GM10266 (cell line): ENCODE results near the gene NFASC.

Source experiments
- DNase-seq: peaks from one replicate; pipeline ENCODE4 v3.0.0; 2012; ENCODE audit errors: extremely low spot score
- TF ChIP-seq, protein P1 (sequence below): IDR thresholded peaks from 2 replicates; pipeline ENCODE4 v1.5.1; 2012; ENCODE audit warnings: mild to moderate bottlenecking, low read depth; ENCODE audit not compliant: control insufficient read depth, insufficient read depth; ENCODE audit errors: missing control alignments

NFASC gene

GRCh38 chr1:204841798-204842197 lies 28.9 kb upstream of the NFASC start:
- TF ChIP-seq, protein P1, sequence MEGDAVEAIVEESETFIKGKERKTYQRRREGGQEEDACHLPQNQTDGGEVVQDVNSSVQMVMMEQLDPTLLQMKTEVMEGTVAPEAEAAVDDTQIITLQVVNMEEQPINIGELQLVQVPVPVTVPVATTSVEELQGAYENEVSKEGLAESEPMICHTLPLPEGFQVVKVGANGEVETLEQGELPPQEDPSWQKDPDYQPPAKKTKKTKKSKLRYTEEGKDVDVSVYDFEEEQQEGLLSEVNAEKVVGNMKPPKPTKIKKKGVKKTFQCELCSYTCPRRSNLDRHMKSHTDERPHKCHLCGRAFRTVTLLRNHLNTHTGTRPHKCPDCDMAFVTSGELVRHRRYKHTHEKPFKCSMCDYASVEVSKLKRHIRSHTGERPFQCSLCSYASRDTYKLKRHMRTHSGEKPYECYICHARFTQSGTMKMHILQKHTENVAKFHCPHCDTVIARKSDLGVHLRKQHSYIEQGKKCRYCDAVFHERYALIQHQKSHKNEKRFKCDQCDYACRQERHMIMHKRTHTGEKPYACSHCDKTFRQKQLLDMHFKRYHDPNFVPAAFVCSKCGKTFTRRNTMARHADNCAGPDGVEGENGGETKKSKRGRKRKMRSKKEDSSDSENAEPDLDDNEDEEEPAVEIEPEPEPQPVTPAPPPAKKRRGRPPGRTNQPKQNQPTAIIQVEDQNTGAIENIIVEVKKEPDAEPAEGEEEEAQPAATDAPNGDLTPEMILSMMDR: no peak

DNA sequence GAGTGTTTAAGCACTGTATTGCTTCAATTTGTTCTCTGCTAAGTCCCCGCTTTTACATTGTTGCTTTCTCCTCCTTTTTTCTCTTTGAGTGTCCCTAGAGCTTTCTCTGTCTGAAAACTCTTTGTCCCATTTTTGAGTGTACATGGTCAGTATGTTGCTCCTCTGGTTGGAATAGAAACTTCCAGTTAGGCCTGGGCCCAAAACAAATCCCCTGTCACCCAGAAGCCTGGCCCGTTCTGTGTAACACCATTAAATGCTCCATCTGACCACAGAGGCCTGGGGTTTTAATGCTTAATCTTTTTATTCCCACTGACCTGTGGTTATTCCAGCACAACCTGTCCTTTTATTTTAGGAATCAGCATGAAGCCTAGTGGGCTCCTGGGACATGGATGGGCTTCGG lies 28.3 kb upstream of the NFASC start:
- DNase-seq: no peak
- TF ChIP-seq, protein P1: no peak

More at GRCh38 chr1:204841798-204842197, 28.9 kb upstream of the NFASC start:
- DNase-seq: no peak

GRCh38 chr1:204842892-204843291 lies 27.8 kb upstream of the NFASC start:
- TF ChIP-seq, protein P1: no peak
- no peak for DNase-seq

- TF ChIP-seq, protein P1: no peak
- no peak for DNase-seq
Measured at GRCh38 chr1:204846546-204846945, 24.1 kb upstream of the NFASC start.

DNA sequence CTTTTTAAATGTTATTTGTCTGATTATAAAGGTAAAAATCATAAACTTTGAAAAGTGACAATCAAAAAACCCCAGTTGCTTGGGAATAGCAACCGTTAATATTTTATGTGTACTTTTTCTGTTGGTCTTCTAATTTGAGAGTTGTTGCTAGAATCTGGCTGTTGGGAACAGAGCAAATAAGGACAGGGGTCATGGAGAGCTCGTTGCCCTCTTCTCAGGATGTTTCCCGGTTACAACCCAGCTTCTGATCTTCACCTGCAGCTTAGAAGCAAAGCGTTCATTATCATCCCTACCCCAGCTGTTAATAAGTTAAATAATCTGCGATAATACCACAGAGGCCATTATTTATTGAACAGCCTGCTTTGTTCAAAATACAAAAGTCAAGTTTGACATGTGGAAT lies 22.1 kb upstream of the NFASC start:
- no peak for DNase-seq
- TF ChIP-seq, protein P1: no peak

- DNase-seq: no peak
- TF ChIP-seq, protein P1: no peak
Measured at GRCh38 chr1:204852854-204853253, 17.8 kb upstream of the NFASC start.

DNA sequence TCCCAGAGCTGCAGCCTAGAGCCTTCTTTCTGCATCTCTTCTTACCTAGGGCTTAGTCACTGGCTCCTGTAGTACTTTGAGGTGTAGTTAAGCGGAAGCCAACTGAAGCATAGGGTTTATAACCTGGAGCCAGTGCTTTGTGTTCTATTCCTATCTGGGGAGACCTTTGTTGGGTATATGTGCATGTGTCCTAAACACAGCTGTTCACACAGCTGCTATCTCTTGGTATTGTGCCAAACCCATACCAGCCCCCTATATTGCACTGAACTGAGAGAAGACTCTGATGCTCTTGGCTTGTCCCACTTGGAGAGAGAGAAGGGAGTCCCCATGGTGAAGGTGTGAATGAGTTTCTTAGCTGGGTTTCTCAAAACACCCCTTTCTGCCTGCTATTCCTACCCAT lies 17.2 kb upstream of the NFASC start:
- TF ChIP-seq, protein P1: no peak
- DNase-seq: no peak
